ENCODE data around the gene FBXO27. TPM values are rescaled to one million over a fixed set of nuclear protein-coding genes. Genes with fewer than 3 reads are reported as not detected.
"Not testable (repeated sequence)": the region's sequence is repeated elsewhere in the genome, so short reads cannot be mapped to it uniquely, and the experiment has no call there.

FBXO27 gene
- total RNA-seq, 1 experiment from 2014 or later = 0.28 TPM

DNA sequence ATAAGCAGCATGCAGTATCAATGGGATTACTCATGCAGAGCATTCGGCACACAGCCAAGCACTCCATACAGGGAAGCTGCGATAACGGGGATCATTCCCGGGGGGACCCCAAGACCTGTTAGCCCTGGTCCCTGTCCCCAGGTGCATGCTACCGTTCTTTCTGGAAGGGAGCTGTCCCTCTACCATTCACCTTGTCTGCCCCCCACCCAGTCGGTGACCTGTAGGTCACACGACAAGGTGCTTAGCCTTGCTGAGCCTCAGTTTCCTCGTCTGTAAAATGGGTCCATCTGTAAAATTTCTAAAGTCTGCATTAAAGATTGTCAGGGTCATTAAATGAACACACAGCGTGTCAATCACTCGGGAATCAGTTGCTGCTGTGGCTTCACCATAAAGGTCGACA, 45.0 kb upstream of the FBXO27 start:
- Mint-ChIP-seq H3K27me3 (ENCODE audit: insufficient read depth, unreplicated experiment) (no peaks in the 10 kb centered on the region), H3K27ac (ENCODE audit: low read depth, unreplicated experiment) (no peak overlapping the region), H3K9me3 (ENCODE audit: unreplicated experiment) (no peaks in the 10 kb centered on the region), H3K4me1 (ENCODE audit: insufficient read depth, unreplicated experiment) (peaks cover 17% of the 10 kb centered on the region), H3K36me3 (ENCODE audit: insufficient read depth, unreplicated experiment) (no peaks in the 10 kb centered on the region), H3K4me3 (ENCODE audit: unreplicated experiment) (no peak overlapping the region)
- BruUV-seq (replicated peaks) = no TSS peak
- CTCF ChIA-PET = interaction anchor here (1.7 kb wide), 1 partner anchor 16 kb away, joined by 4 read pairs; no protein-coding TSS in a partner anchor
- TF ChIP-seq, protein P1, sequence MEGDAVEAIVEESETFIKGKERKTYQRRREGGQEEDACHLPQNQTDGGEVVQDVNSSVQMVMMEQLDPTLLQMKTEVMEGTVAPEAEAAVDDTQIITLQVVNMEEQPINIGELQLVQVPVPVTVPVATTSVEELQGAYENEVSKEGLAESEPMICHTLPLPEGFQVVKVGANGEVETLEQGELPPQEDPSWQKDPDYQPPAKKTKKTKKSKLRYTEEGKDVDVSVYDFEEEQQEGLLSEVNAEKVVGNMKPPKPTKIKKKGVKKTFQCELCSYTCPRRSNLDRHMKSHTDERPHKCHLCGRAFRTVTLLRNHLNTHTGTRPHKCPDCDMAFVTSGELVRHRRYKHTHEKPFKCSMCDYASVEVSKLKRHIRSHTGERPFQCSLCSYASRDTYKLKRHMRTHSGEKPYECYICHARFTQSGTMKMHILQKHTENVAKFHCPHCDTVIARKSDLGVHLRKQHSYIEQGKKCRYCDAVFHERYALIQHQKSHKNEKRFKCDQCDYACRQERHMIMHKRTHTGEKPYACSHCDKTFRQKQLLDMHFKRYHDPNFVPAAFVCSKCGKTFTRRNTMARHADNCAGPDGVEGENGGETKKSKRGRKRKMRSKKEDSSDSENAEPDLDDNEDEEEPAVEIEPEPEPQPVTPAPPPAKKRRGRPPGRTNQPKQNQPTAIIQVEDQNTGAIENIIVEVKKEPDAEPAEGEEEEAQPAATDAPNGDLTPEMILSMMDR (IDR thresholded peaks at IDR 0.05; ENCODE audit: unreplicated experiment) = no peak
- intact Hi-C loops (cut with micrococcal nuclease) = no loop called here
- no peak for DNase-seq (ENCODE audit: unreplicated experiment)
- POLR2A ChIA-PET = no interaction called here

- ChIA-PET POLR2A (no interaction called here), CTCF (interaction anchor here (0.6 to 0.7 kb wide), 2 partner anchors 34 to 52 kb away, joined by 3 read pairs; no protein-coding TSS in a partner anchor)
These were observed 42.6 kb upstream of the FBXO27 start for GRCh38 chr19:39074942-39075341.

GRCh38 chr19:39074205-39074692, 41.9 kb upstream of the FBXO27 start:
- Mint-ChIP-seq H3K27ac (ENCODE audit: low read depth, unreplicated experiment) (peak overlapping the region; percentile 78), H3K4me1 (ENCODE audit: insufficient read depth, unreplicated experiment) (peaks cover 17% of the 10 kb centered on the region), H3K36me3 (ENCODE audit: insufficient read depth, unreplicated experiment) (no peaks in the 10 kb centered on the region), H3K9me3 (ENCODE audit: unreplicated experiment) (peaks cover 2% of the 10 kb centered on the region), H3K27me3 (ENCODE audit: insufficient read depth, unreplicated experiment) (no peaks in the 10 kb centered on the region), H3K4me3 (ENCODE audit: unreplicated experiment) (peak overlapping the region; percentile 50)
- TF ChIP-seq, protein P1 (IDR thresholded peaks at IDR 0.05; ENCODE audit: unreplicated experiment) = no peak
- POLR2A ChIA-PET = interaction anchor here (0.6 to 1.3 kb wide), 3 partner anchors 8 to 361 kb away, joined by 3 to 5 read pairs (median 4); no protein-coding TSS in a partner anchor
- CTCF ChIA-PET = interaction anchor here (0.6 kb wide), 1 partner anchor 35 kb away, joined by 3 read pairs; no protein-coding TSS in a partner anchor
- no peak for DNase-seq (ENCODE audit: unreplicated experiment)
- intact Hi-C loops (cut with micrococcal nuclease) = no loop called here
- BruUV-seq (replicated peaks) = no TSS peak

More at GRCh38 chr19:39074942-39075341, 42.6 kb upstream of the FBXO27 start:
- Mint-ChIP-seq H3K27ac (ENCODE audit: low read depth, unreplicated experiment) (no peak overlapping the region), H3K9me3 (ENCODE audit: unreplicated experiment) (no peaks in the 10 kb centered on the region), H3K36me3 (ENCODE audit: insufficient read depth, unreplicated experiment) (no peaks in the 10 kb centered on the region), H3K27me3 (ENCODE audit: insufficient read depth, unreplicated experiment) (no peaks in the 10 kb centered on the region), H3K4me1 (ENCODE audit: insufficient read depth, unreplicated experiment) (peaks cover 17% of the 10 kb centered on the region), H3K4me3 (ENCODE audit: unreplicated experiment) (no peak overlapping the region)
- TF ChIP-seq, protein P1 (IDR thresholded peaks at IDR 0.05; ENCODE audit: unreplicated experiment) = no peak
- DNase-seq (ENCODE audit: unreplicated experiment) = no peak
- intact Hi-C loops (cut with micrococcal nuclease) = no loop called here
- no TSS peak for BruUV-seq (replicated peaks)

GRCh38 chr19:39070888-39071287, 38.5 kb upstream of the FBXO27 start:
- POLR2A ChIA-PET = interaction anchor here (0.8 kb wide), 1 partner anchor 77 kb away, joined by 5 read pairs; no protein-coding TSS in a partner anchor
- Mint-ChIP-seq H3K9me3 (ENCODE audit: unreplicated experiment) (peaks cover 8% of the 10 kb centered on the region), H3K4me3 (ENCODE audit: unreplicated experiment) (no peak overlapping the region), H3K4me1 (ENCODE audit: insufficient read depth, unreplicated experiment) (peaks cover 9% of the 10 kb centered on the region), H3K27me3 (ENCODE audit: insufficient read depth, unreplicated experiment) (no peaks in the 10 kb centered on the region), H3K27ac (ENCODE audit: low read depth, unreplicated experiment) (no peak overlapping the region), H3K36me3 (ENCODE audit: insufficient read depth, unreplicated experiment) (no peaks in the 10 kb centered on the region)
- intact Hi-C loops (cut with micrococcal nuclease) = no loop called here
- DNase-seq (ENCODE audit: unreplicated experiment) = no peak
- CTCF ChIA-PET = interaction anchor here (0.6 kb wide), 1 partner anchor 403 kb away, joined by 3 read pairs; no protein-coding TSS in a partner anchor
- TF ChIP-seq, protein P1 (IDR thresholded peaks at IDR 0.05; ENCODE audit: unreplicated experiment) = no peak
- no TSS peak for BruUV-seq (replicated peaks)

GRCh38 chr19:39068259-39068658, 35.9 kb upstream of the FBXO27 start:
- H3K36me3 Mint-ChIP-seq (ENCODE audit: insufficient read depth, unreplicated experiment); BruUV-seq (replicated peaks); H3K27me3 Mint-ChIP-seq (ENCODE audit: insufficient read depth, unreplicated experiment); H3K4me3 Mint-ChIP-seq (ENCODE audit: unreplicated experiment); POLR2A ChIA-PET; H3K27ac Mint-ChIP-seq (ENCODE audit: low read depth, unreplicated experiment); CTCF ChIA-PET; DNase-seq (ENCODE audit: unreplicated experiment); intact Hi-C loops (cut with micrococcal nuclease); H3K4me1 Mint-ChIP-seq (ENCODE audit: insufficient read depth, unreplicated experiment); H3K9me3 Mint-ChIP-seq (ENCODE audit: unreplicated experiment): not testable (repeated sequence)
